Ishikawa (cell line): ENCODE data around the gene EIF3L.

Experiments used
- FOXM1 ChIP-seq: IDR thresholded peaks from 2 replicates; pipeline ENCODE4 v1.6.1; 2012; ENCODE audit warnings: low read depth, borderline replicate concordance
- TAF1 ChIP-seq: IDR thresholded peaks from 2 replicates; pipeline ENCODE4 v1.6.1; 2012; ENCODE audit warnings: low read depth, mild to moderate bottlenecking
- ZBTB7A ChIP-seq: IDR thresholded peaks from 2 replicates; pipeline ENCODE4 v1.6.1; 2012; ENCODE audit warnings: low read depth
- TF ChIP-seq, protein P1 (sequence below): IDR thresholded peaks from 2 replicates; pipeline ENCODE4 v1.6.1; 2012; ENCODE audit warnings: low read depth, mild to moderate bottlenecking
- TF ChIP-seq, protein P2 (sequence below): IDR thresholded peaks from 2 replicates; pipeline ENCODE4 v1.6.1; 2012

DNA sequence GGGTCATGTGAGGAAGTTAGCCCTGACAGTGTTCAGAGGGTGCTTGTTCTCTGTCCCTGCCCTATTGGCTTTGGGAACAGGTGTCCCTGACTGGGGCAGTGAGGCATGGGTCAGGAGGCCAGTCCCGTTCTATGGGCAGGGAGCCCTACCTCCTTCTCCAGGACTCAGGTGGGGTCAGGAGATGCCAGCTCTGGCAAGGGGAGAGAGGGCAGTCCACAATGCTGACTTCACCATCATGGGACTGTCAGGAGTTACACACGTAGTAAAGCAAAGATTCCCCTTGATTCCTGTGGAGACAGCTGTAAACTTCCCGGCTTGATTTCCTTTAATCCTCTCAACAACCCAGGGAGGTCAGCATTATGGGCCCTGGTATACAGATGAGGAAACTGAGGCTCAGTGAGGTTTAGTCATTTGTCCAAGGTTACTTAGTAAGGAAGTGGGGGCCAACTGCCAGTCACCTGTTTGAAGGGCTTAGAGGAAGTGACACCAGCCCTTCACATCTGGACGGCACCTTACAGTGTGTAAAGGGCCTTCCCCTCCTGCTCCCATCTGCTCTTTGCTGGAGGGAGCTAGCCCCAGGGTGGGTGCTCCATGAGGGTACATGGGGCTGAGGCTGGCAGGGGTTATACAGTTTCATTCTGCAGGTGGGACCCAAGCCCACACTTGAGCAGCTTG lies 68.8 kb downstream of the EIF3L start:
- TF ChIP-seq FOXM1 (no peak), ZBTB7A (no peak), TAF1 (no peak)
- TF ChIP-seq, protein P1, sequence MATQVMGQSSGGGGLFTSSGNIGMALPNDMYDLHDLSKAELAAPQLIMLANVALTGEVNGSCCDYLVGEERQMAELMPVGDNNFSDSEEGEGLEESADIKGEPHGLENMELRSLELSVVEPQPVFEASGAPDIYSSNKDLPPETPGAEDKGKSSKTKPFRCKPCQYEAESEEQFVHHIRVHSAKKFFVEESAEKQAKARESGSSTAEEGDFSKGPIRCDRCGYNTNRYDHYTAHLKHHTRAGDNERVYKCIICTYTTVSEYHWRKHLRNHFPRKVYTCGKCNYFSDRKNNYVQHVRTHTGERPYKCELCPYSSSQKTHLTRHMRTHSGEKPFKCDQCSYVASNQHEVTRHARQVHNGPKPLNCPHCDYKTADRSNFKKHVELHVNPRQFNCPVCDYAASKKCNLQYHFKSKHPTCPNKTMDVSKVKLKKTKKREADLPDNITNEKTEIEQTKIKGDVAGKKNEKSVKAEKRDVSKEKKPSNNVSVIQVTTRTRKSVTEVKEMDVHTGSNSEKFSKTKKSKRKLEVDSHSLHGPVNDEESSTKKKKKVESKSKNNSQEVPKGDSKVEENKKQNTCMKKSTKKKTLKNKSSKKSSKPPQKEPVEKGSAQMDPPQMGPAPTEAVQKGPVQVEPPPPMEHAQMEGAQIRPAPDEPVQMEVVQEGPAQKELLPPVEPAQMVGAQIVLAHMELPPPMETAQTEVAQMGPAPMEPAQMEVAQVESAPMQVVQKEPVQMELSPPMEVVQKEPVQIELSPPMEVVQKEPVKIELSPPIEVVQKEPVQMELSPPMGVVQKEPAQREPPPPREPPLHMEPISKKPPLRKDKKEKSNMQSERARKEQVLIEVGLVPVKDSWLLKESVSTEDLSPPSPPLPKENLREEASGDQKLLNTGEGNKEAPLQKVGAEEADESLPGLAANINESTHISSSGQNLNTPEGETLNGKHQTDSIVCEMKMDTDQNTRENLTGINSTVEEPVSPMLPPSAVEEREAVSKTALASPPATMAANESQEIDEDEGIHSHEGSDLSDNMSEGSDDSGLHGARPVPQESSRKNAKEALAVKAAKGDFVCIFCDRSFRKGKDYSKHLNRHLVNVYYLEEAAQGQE, result no peak
- TF ChIP-seq, protein P2, sequence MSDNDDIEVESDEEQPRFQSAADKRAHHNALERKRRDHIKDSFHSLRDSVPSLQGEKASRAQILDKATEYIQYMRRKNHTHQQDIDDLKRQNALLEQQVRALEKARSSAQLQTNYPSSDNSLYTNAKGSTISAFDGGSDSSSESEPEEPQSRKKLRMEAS, result no peak
